Type B pancreatic cell (in vitro differentiated cells): ENCODE data around the gene RAP1GAP. TPM values are rescaled to one million over a fixed set of nuclear protein-coding genes. Genes with fewer than 3 reads are reported as not detected.
"Not testable (repeated sequence)": the region's sequence is repeated elsewhere in the genome, so short reads cannot be mapped to it uniquely, and the experiment has no call there.

Source experiments
- DNase-seq: peaks from one replicate; pipeline ENCODE4 v3.0.0; 2021; ENCODE audit warnings: mixed read lengths; ENCODE audit not compliant: unreplicated experiment; ENCODE audit errors: extremely low spot score
- H3K27ac Mint-ChIP-seq: 2 replicates; pipeline ENCODE4 v1.8.0; 2021; ENCODE audit warnings: mild to moderate bottlenecking, mixed read lengths
- H3K27me3 Mint-ChIP-seq: 2 replicates; pipeline ENCODE4 v1.8.0; 2021; ENCODE audit warnings: mixed read lengths
- H3K36me3 Mint-ChIP-seq: 2 replicates; pipeline ENCODE4 v1.8.0; 2021; ENCODE audit warnings: mixed read lengths
- H3K4me1 Mint-ChIP-seq: one replicate; pipeline ENCODE4 v1.8.0; 2021; ENCODE audit warnings: mixed read lengths; ENCODE audit not compliant: unreplicated experiment
- H3K4me3 Mint-ChIP-seq: 2 replicates; pipeline ENCODE4 v1.8.0; 2021; ENCODE audit warnings: mild to moderate bottlenecking, mixed read lengths
- H3K9me3 Mint-ChIP-seq: 2 replicates; pipeline ENCODE4 v1.8.0; 2021; ENCODE audit warnings: mixed read lengths
- CTCF ChIP-seq: fragments of 200-600 bp; sonication (generic); conservative IDR thresholded peaks from 2 replicates; pipeline ENCODE4 v1.5.0; 2021; ENCODE audit warnings: antibody characterized with exemption, mild to moderate bottlenecking
- total RNA-seq: library from RNA; stranded (reverse); gene quantifications from 2 replicates; pipeline ENCODE4 v1.2.1, GENCODE V29; 2021; ENCODE audit warnings: low replicate concordance

The RAP1GAP gene
- total RNA-seq, 1 donor from 2014 or later, result 18.5 TPM

- H3K4me3 Mint-ChIP-seq, result no peak overlapping the region
- no peak for DNase-seq
- peaks cover 3% of the 10 kb centered on the region for H3K27me3 Mint-ChIP-seq
- peaks cover 25% of the 10 kb centered on the region for H3K4me1 Mint-ChIP-seq
- no peaks in the 10 kb centered on the region for H3K9me3 Mint-ChIP-seq
- no peak for TF ChIP-seq CTCF
- H3K36me3 Mint-ChIP-seq, result no peaks in the 10 kb centered on the region
- H3K27ac Mint-ChIP-seq, result no peak overlapping the region
Observed at GRCh38 chr1:21569820-21570527, 99.2 kb downstream of the RAP1GAP start.

- H3K27ac Mint-ChIP-seq, result no peak overlapping the region
- peaks cover 19% of the 10 kb centered on the region for H3K4me1 Mint-ChIP-seq
- H3K36me3 Mint-ChIP-seq, result no peaks in the 10 kb centered on the region
- no peak for DNase-seq
- no peak for TF ChIP-seq CTCF
- H3K9me3 Mint-ChIP-seq, result no peaks in the 10 kb centered on the region
- H3K4me3 Mint-ChIP-seq, result no peak overlapping the region
- peaks cover under 1% of the 10 kb centered on the region for H3K27me3 Mint-ChIP-seq
Observed at GRCh38 chr1:21568809-21569385, 100.3 kb downstream of the RAP1GAP start.

- Mint-ChIP-seq H3K4me1 (peaks cover 18% of the 10 kb centered on the region), H3K27me3 (no peaks in the 10 kb centered on the region), H3K4me3 (no peak overlapping the region), H3K9me3 (no peaks in the 10 kb centered on the region), H3K27ac (no peak overlapping the region), H3K36me3 (no peaks in the 10 kb centered on the region)
- no peak for DNase-seq
- TF ChIP-seq CTCF, result no peak
Observed at GRCh38 chr1:21568006-21568746, 101.0 kb downstream of the RAP1GAP start.

- no peak for DNase-seq
- Mint-ChIP-seq H3K36me3 (no peaks in the 10 kb centered on the region), H3K27ac (no peak overlapping the region), H3K27me3 (no peaks in the 10 kb centered on the region), H3K9me3 (no peaks in the 10 kb centered on the region), H3K4me3 (no peak overlapping the region), H3K4me1 (peaks cover 18% of the 10 kb centered on the region)
- no peak for TF ChIP-seq CTCF
Observed at GRCh38 chr1:21567241-21568005, 101.7 kb downstream of the RAP1GAP start.

GRCh38 chr1:21566361-21566760 is 102.8 kb downstream of the RAP1GAP start:
- not testable (repeated sequence) for H3K27ac Mint-ChIP-seq, H3K4me3 Mint-ChIP-seq, H3K9me3 Mint-ChIP-seq, DNase-seq, H3K36me3 Mint-ChIP-seq, H3K27me3 Mint-ChIP-seq
- H3K4me1 Mint-ChIP-seq, result peaks cover 18% of the 10 kb centered on the region
